T-helper 2 cell treated with Interferon-gamma antibody and Interleukin-4, amounts not matched to agents 5 μg/mL and 100 μg/mL, for 36 hours (primary cell): ENCODE results near the gene ADH4.
"Not testable (repeated sequence)": the region's sequence is repeated elsewhere in the genome, so short reads cannot be mapped to it uniquely, and the experiment has no call there.

ENCODE experiments used
- DNase-seq: peaks from one replicate; pipeline ENCODE4 v3.0.0; 2021; ENCODE audit warnings: low spot score
- H3K27ac Mint-ChIP-seq: one replicate; pipeline ENCODE4 v1.8.0; 2021; ENCODE audit warnings: mild to moderate bottlenecking, mixed read lengths
- H3K27me3 Mint-ChIP-seq: one replicate; pipeline ENCODE4 v1.8.0; 2021; ENCODE audit warnings: low read depth, mixed read lengths
- H3K36me3 Mint-ChIP-seq: one replicate; pipeline ENCODE4 v1.8.0; 2021; ENCODE audit warnings: low read depth, mixed read lengths
- H3K4me1 Mint-ChIP-seq: one replicate; pipeline ENCODE4 v1.8.0; 2021; ENCODE audit warnings: low read depth, mixed read lengths
- H3K4me3 Mint-ChIP-seq: one replicate; pipeline ENCODE4 v1.8.0; 2022; ENCODE audit warnings: mild to moderate bottlenecking, moderate library complexity, mixed read lengths
- H3K9me3 Mint-ChIP-seq: one replicate; pipeline ENCODE4 v1.8.0; 2021; ENCODE audit warnings: mixed read lengths

The ADH4 gene

DNA sequence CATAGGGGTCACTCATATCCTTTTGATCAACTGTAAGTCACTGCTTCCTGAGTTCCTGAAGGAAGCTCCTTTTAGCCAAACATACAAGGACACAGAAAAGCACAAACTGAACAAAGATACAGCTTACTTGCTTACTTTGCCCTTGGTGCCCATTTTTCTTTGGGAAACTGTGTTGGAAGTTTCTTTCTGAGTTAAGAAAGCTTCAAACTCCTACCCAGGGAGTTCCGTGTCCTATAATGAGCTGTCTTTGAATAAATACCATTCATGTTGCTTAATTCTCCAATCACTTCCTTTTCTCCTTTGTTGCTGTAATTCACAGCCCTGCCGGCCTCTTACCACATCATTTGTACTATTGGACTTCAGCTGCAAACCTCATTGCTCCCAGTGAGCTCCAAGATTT, at the start of gene ADH4:
Gene ADH4 (minus strand): TSS at position 228 of the 400 bp plus-strand sequence. CDS start 75 bp downstream, at position 153.
- Mint-ChIP-seq H3K4me1 (no peaks in the 10 kb centered on the region), H3K27ac (no peak within 1 kb of the TSS), H3K36me3 (no peaks in the 10 kb centered on the region), H3K9me3 (no peaks in the 10 kb centered on the region), H3K4me3 (no peak within 1 kb of the TSS), H3K27me3 (peaks cover 2% of the 10 kb centered on the region)
- DNase-seq = no peak

DNA sequence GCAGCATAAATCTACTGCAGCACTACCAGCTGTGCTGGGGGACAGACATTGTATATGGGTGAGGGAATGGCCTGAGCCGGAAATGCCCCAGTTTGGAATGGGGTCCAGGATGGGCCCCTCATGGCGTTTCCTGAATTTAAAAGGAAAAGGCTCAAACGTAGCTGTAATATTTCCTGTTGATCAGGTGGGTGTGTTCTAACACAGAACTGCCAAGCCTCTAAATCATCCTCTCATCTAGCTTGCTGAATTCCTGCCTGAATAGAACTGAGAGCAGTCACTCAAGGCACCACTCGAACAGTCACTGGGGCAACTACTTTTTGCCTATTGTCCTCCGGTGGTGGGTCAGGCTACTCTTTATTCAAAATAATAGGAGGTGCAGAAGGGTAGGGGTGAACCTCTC, 46.2 kb upstream of the ADH4 start:
- Mint-ChIP-seq H3K27me3 (no peaks in the 10 kb centered on the region), H3K9me3 (peaks cover 20% of the 10 kb centered on the region), H3K4me1 (no peaks in the 10 kb centered on the region), H3K27ac (no peak overlapping the region), H3K4me3 (no peak overlapping the region), H3K36me3 (no peaks in the 10 kb centered on the region)
- DNase-seq = no peak

- not testable (repeated sequence) for H3K4me3 Mint-ChIP-seq, DNase-seq, H3K27me3 Mint-ChIP-seq, H3K4me1 Mint-ChIP-seq, H3K27ac Mint-ChIP-seq, H3K36me3 Mint-ChIP-seq
- H3K9me3 Mint-ChIP-seq = peaks cover 24% of the 10 kb centered on the region
These were observed 45.8 kb upstream of the ADH4 start for GRCh38 chr4:99189900-99190299.

- no peaks in the 10 kb centered on the region for H3K27me3 Mint-ChIP-seq
- no peak for DNase-seq
- peaks cover 26% of the 10 kb centered on the region for H3K9me3 Mint-ChIP-seq
- no peaks in the 10 kb centered on the region for H3K36me3 Mint-ChIP-seq
- H3K27ac Mint-ChIP-seq = no peak overlapping the region
- no peak overlapping the region for H3K4me3 Mint-ChIP-seq
- no peaks in the 10 kb centered on the region for H3K4me1 Mint-ChIP-seq
These were observed 41.9 kb upstream of the ADH4 start for GRCh38 chr4:99186029-99186428.

DNA sequence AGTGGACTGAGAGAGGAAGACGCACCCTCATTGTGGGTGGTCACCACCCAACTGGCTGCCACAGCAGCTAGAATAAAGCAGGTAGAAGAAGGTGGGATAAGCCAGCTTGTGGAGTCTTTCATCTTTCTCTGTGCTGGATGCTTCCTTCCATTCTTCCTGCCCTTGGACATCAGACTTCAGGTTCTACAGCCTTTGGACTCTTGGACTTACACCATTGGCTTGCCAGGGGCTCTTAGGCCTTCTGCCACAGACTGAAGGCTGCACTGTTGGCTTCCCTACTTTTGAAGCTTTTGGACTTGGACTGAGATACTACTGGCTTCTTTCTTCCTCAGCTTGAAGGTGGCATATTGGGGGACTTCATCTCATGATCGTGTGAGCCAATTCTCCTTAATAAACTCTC, 41.5 kb upstream of the ADH4 start:
- H3K27me3 Mint-ChIP-seq = no peaks in the 10 kb centered on the region
- H3K27ac Mint-ChIP-seq = no peak overlapping the region
- no peak for DNase-seq
- H3K36me3 Mint-ChIP-seq = no peaks in the 10 kb centered on the region
- H3K9me3 Mint-ChIP-seq = peaks cover 22% of the 10 kb centered on the region
- H3K4me3 Mint-ChIP-seq = no peak overlapping the region
- no peaks in the 10 kb centered on the region for H3K4me1 Mint-ChIP-seq

DNA sequence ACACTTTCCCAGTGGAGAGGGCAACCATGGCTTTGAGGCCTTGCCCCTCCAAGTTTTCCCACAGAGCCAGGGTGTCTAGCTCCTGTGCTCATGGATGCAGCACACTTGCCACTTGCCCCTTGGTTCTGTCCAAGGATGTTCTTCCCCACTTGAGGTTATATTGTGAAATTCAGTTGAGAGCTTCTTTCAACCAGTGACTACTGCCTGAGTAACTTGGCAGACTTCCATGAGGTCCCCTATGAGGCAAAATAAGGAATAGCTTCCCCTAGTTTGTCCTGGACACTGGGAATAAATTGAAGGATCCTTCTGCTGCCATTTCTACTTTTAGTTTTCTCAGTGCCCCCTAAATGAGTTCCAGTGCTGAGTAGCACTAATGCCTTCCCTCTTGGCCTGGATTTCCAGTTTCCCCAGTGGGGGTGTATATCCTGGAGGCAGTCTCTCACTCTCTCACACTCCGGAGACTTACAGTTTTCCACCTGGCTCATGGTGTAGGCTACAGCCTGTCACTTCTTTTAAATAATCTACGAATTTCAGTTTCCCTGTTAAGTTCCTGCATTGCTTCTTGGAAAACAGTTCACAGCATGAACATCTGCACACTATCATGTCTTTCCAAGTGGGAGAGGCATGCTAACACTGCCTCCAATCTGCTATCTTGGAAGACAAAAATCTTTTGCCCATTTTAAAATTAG, 36.4 kb upstream of the ADH4 start:
- Mint-ChIP-seq H3K27ac (no peak overlapping the region), H3K4me1 (no peaks in the 10 kb centered on the region), H3K36me3 (no peaks in the 10 kb centered on the region), H3K9me3 (peaks cover 8% of the 10 kb centered on the region), H3K27me3 (no peaks in the 10 kb centered on the region), H3K4me3 (no peak overlapping the region)
- DNase-seq = no peak

GRCh38 chr4:99179626-99180025, 35.5 kb upstream of the ADH4 start:
- Mint-ChIP-seq H3K27me3 (no peaks in the 10 kb centered on the region), H3K4me3 (no peak overlapping the region), H3K36me3 (no peaks in the 10 kb centered on the region), H3K9me3 (no peaks in the 10 kb centered on the region), H3K4me1 (no peaks in the 10 kb centered on the region), H3K27ac (no peak overlapping the region)
- DNase-seq = no peak

- Mint-ChIP-seq H3K9me3 (no peaks in the 10 kb centered on the region), H3K4me1 (no peaks in the 10 kb centered on the region)
These were observed 35.1 kb upstream of the ADH4 start for GRCh38 chr4:99179178-99179577.

GRCh38 chr4:99166544-99166943, 22.4 kb upstream of the ADH4 start:
- Mint-ChIP-seq H3K9me3 (no peaks in the 10 kb centered on the region), H3K36me3 (no peaks in the 10 kb centered on the region), H3K4me1 (no peaks in the 10 kb centered on the region), H3K27ac (no peak overlapping the region), H3K27me3 (no peaks in the 10 kb centered on the region), H3K4me3 (no peak overlapping the region)
- DNase-seq = no peak

More at GRCh38 chr4:99179178-99179577, 35.1 kb upstream of the ADH4 start:
- H3K27me3 Mint-ChIP-seq = no peaks in the 10 kb centered on the region
- no peak for DNase-seq
- H3K27ac Mint-ChIP-seq = no peak overlapping the region
- H3K36me3 Mint-ChIP-seq = no peaks in the 10 kb centered on the region
- H3K4me3 Mint-ChIP-seq = no peak overlapping the region

- Mint-ChIP-seq H3K27me3 (no peaks in the 10 kb centered on the region), H3K9me3 (no peaks in the 10 kb centered on the region), H3K4me3 (no peak overlapping the region), H3K36me3 (no peaks in the 10 kb centered on the region), H3K4me1 (no peaks in the 10 kb centered on the region), H3K27ac (no peak overlapping the region)
- DNase-seq = no peak
These were observed 21.9 kb upstream of the ADH4 start for GRCh38 chr4:99165978-99166377.

GRCh38 chr4:99161373-99162099, 17.4 kb upstream of the ADH4 start:
- H3K27ac Mint-ChIP-seq = no peak overlapping the region
- H3K36me3 Mint-ChIP-seq = no peaks in the 10 kb centered on the region
- no peak for DNase-seq
- no peaks in the 10 kb centered on the region for H3K4me1 Mint-ChIP-seq
- no peak overlapping the region for H3K4me3 Mint-ChIP-seq
- H3K9me3 Mint-ChIP-seq = no peaks in the 10 kb centered on the region
- H3K27me3 Mint-ChIP-seq = no peaks in the 10 kb centered on the region

DNA sequence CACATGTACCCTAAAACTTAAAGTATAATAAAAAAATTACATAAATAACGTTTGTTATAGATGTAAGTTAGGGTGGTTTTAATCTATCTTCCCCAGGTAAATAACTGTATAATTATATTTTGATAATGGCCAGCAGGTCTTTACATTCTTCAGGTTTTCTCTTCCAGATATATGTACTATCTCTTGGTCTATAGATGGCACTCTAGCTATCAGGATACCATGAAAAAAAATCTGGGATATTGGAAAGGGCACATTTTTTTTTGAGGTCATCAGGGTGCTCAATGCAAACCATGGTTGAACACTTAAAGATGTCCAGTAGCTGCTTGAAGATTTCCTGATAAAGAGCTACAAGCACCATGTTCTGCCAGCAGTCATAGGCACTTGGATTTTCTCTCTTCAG, 15.6 kb upstream of the ADH4 start:
- Mint-ChIP-seq H3K9me3 (no peaks in the 10 kb centered on the region), H3K27ac (no peak overlapping the region), H3K4me1 (no peaks in the 10 kb centered on the region), H3K36me3 (no peaks in the 10 kb centered on the region), H3K27me3 (no peaks in the 10 kb centered on the region), H3K4me3 (no peak overlapping the region)
- DNase-seq = no peak

DNA sequence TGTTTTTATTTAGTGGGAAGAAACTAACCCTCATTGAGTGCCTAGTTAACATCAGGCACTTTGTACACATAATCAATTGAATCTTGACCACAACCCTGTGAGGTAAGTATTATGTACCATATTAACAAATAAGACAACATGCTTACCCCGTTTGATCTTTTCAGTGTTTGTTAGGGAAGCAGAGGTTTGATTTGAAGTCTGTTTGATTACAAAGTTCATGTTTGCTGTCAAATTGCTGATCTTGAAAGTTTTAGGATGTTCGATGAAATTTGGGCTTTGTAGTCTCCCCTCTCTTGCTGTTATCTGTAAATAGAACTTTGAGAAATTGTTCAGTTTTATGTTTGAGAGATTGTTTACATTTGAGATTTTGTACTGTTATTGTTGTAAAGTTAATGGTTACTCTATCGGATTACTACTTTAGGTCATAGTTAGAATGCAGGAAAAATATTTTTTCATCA, 13.4 kb upstream of the ADH4 start:
- H3K9me3 Mint-ChIP-seq = no peaks in the 10 kb centered on the region
- H3K4me3 Mint-ChIP-seq = no peak overlapping the region
- H3K4me1 Mint-ChIP-seq = no peaks in the 10 kb centered on the region
- H3K36me3 Mint-ChIP-seq = no peaks in the 10 kb centered on the region
- no peaks in the 10 kb centered on the region for H3K27me3 Mint-ChIP-seq
- no peak for DNase-seq
- H3K27ac Mint-ChIP-seq = no peak overlapping the region

- H3K9me3 Mint-ChIP-seq = no peaks in the 10 kb centered on the region
- DNase-seq = no peak
- H3K36me3 Mint-ChIP-seq = no peaks in the 10 kb centered on the region
- H3K27me3 Mint-ChIP-seq = no peaks in the 10 kb centered on the region
- H3K27ac Mint-ChIP-seq = no peak overlapping the region
- H3K4me1 Mint-ChIP-seq = no peaks in the 10 kb centered on the region
- no peak overlapping the region for H3K4me3 Mint-ChIP-seq
These were observed 12.9 kb upstream of the ADH4 start for GRCh38 chr4:99156992-99157391.
